Uterus (tissue), 4 donors: ENCODE data around the gene SH3BGRL2. TPM values are rescaled to one million over a fixed set of nuclear protein-coding genes. Genes with fewer than 3 reads are reported as not detected.

Source experiments
- DNase-seq, 2 donors: peaks; one replicate each; pipeline ENCODE4 v3.0.0-alpha.2; 2019 to 2020
- H3K27ac ChIP-seq, 2 donors: fragments of 200-600 bp; sonication (generic); 1 replicate in 1 of 2; 2 replicates in 1 of 2; pipeline ENCODE4 v1.5.1; 2016 to 2018
- H3K27me3 ChIP-seq, 2 donors: fragments of 200-600 bp; sonication (generic); one replicate each; pipeline ENCODE4 v1.5.1; 2018 to 2019; ENCODE audit warnings: control low read depth in 1 of 2
- H3K36me3 ChIP-seq, 2 donors: fragments of 200-600 bp; sonication (generic); one replicate each; pipeline ENCODE4 v1.5.1; 2019; ENCODE audit warnings: control low read depth in 1 of 2
- H3K4me1 ChIP-seq, 2 donors: fragments of 200-600 bp; sonication (generic); one replicate each; pipeline ENCODE4 v1.5.1; 2018 to 2019; ENCODE audit warnings: control low read depth in 1 of 2
- H3K4me3 ChIP-seq, 2 donors: fragments of 200-600 bp; sonication (generic); 1 replicate in 1 of 2; 2 replicates in 1 of 2; pipeline ENCODE4 v1.5.1; 2018 to 2019; ENCODE audit warnings: mild to moderate bottlenecking in 1 of 2
- H3K9me3 ChIP-seq, 2 donors: fragments of 200-600 bp; sonication (generic); one replicate each; pipeline ENCODE4 v1.5.1; 2019; ENCODE audit warnings: control low read depth in 1 of 2
- POLR2A ChIP-seq, 2 donors: fragments of 450-650 bp; IDR thresholded peaks; one replicate each; pipeline ENCODE4 v1.6.1; 2016; ENCODE audit warnings: antibody characterized with exemption in 2 of 2, mild to moderate bottlenecking in 1 of 2, moderate library complexity in 1 of 2
- intact Hi-C: fragments of 100-400 bp; cut with DNase I; formaldehyde crosslinking; loops from one replicate; pipeline ENCODE4 v1.15.1; 2023; ENCODE audit warnings: low total_unique reads
- total RNA-seq, 4 donors: library from RNA; depleted of rRNA in 3 of 4; stranded (reverse); fragments of >200 nt in 3 of 4; gene quantifications; one replicate each; pipeline versions ENCODE4 v1.1.0 to v1.2.4, GENCODE V29; 2014 to 2023
- TF ChIP-seq, protein P1 (sequence below), 4 experiments: fragments of 200-600 bp in 2 of 4; fragments of 450-650 bp in 2 of 4; sonication (generic) in 2 of 4; IDR thresholded peaks; one replicate each; pipeline ENCODE4 v1.5.1; 2016 to 2019; ENCODE audit warnings: antibody characterized with exemption in 4 of 4, mild to moderate bottlenecking in 2 of 4, moderate library complexity in 1 of 4
- donor health status: DM: yes; HTN: yes; CAD: no.

The SH3BGRL2 gene
- total RNA-seq, 4 donors from 2014 or later, result 24.6 to 53.2 (median 34.4) TPM

DNA sequence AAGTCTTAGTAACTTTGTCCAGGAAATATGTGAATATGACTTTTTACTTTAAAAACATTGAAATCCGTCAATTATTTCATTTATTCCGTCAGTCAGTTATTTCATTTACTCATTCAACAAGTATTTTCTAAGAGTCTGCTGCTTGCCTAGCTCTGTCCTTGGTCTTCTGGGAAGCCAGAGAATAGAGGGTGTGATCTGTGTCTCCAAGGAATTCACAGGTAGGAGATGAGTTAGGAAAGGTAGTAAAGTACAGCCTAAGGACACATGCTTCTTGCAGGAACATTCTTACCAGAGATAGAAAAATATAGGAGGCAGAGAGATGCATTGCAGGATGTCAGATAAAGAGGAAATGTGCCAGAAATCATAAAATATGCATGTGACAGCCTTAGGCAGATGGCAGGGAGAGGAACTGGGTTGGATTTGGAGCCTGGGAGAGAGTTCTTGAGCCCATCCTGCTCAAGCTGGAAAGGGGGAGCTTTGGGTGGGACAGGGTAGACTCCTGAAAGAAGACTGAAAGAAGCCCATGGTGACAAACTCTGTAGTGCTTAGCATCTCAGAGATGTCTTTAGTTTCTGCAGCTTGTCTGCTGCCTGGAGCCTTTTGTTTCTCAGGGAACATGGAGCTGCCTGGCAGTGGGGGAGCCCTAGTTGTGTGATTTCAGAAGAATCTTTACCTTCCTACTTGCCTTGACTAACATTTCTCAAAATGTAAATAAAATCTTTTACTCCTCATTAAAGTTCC is 3.5 kb downstream of the SH3BGRL2 start:
- intact Hi-C loops, result no loop called here
- H3K27ac ChIP-seq, result no peak overlapping the region
- no peak overlapping the region for H3K4me3 ChIP-seq
- no peak for TF ChIP-seq POLR2A (IDR thresholded peaks at IDR 0.05)
- TF ChIP-seq, protein P1, sequence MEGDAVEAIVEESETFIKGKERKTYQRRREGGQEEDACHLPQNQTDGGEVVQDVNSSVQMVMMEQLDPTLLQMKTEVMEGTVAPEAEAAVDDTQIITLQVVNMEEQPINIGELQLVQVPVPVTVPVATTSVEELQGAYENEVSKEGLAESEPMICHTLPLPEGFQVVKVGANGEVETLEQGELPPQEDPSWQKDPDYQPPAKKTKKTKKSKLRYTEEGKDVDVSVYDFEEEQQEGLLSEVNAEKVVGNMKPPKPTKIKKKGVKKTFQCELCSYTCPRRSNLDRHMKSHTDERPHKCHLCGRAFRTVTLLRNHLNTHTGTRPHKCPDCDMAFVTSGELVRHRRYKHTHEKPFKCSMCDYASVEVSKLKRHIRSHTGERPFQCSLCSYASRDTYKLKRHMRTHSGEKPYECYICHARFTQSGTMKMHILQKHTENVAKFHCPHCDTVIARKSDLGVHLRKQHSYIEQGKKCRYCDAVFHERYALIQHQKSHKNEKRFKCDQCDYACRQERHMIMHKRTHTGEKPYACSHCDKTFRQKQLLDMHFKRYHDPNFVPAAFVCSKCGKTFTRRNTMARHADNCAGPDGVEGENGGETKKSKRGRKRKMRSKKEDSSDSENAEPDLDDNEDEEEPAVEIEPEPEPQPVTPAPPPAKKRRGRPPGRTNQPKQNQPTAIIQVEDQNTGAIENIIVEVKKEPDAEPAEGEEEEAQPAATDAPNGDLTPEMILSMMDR (IDR thresholded peaks at IDR 0.05), result no peak
- H3K27me3 ChIP-seq, result no peaks in the 10 kb centered on the region
- H3K36me3 ChIP-seq, result no peaks in the 10 kb centered on the region
- no peak for DNase-seq
- H3K4me1 ChIP-seq, result no peaks in the 10 kb centered on the region
- no peaks in the 10 kb centered on the region for H3K9me3 ChIP-seq

DNA sequence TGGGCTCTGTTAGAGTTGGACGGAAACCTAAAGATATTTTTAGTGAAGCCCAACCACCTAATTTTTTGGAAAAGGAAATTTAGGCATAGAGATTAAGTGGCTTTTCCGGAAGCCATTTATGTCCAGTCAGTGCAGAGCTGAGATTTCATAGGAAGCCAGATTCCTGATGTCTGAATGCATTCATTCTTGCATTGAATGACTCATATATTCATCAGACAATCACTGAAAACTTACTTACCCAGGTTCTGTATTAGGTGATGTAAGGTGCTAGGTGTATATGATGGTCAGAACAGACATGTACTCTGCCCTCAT is 4.1 kb downstream of the SH3BGRL2 start:
- H3K27ac ChIP-seq, result no peak overlapping the region
- H3K4me1 ChIP-seq, result no peaks in the 10 kb centered on the region
- intact Hi-C loops, result no loop called here
- H3K36me3 ChIP-seq, result no peaks in the 10 kb centered on the region
- H3K27me3 ChIP-seq, result no peaks in the 10 kb centered on the region
- H3K4me3 ChIP-seq, result no peak overlapping the region
- DNase-seq, result no peak
- H3K9me3 ChIP-seq, result no peaks in the 10 kb centered on the region
- TF ChIP-seq, protein P1 (IDR thresholded peaks at IDR 0.05), result no peak
- no peak for TF ChIP-seq POLR2A (IDR thresholded peaks at IDR 0.05)

DNA sequence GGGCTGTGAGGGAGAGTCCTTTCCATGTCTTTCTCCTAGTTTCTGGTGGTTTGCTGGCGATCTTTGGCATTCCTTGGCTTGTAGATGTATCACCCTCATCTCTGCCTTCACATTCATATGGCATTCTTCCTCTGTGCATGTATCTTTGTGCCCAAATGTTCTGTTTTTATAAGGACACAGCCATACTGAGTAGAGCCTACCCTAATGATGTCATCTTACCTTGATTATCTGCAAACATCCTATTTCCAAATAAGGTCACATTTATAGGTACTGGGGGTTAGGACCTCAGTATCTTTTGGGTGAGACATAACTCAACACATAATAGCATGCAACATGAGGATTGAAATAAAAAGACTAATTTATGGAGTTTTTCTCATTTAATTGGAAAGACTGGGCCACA is 5.5 kb downstream of the SH3BGRL2 start:
- TF ChIP-seq, protein P1 (IDR thresholded peaks at IDR 0.05), result no peak
- TF ChIP-seq POLR2A (IDR thresholded peaks at IDR 0.05), result no peak
- Histone ChIP-seq H3K9me3 (no peaks in the 10 kb centered on the region), H3K27me3 (no peaks in the 10 kb centered on the region), H3K27ac (no peak overlapping the region), H3K4me3 (no peak overlapping the region), H3K36me3 (no peaks in the 10 kb centered on the region), H3K4me1 (no peaks in the 10 kb centered on the region)
- intact Hi-C loops, result no loop called here
- no peak for DNase-seq

DNA sequence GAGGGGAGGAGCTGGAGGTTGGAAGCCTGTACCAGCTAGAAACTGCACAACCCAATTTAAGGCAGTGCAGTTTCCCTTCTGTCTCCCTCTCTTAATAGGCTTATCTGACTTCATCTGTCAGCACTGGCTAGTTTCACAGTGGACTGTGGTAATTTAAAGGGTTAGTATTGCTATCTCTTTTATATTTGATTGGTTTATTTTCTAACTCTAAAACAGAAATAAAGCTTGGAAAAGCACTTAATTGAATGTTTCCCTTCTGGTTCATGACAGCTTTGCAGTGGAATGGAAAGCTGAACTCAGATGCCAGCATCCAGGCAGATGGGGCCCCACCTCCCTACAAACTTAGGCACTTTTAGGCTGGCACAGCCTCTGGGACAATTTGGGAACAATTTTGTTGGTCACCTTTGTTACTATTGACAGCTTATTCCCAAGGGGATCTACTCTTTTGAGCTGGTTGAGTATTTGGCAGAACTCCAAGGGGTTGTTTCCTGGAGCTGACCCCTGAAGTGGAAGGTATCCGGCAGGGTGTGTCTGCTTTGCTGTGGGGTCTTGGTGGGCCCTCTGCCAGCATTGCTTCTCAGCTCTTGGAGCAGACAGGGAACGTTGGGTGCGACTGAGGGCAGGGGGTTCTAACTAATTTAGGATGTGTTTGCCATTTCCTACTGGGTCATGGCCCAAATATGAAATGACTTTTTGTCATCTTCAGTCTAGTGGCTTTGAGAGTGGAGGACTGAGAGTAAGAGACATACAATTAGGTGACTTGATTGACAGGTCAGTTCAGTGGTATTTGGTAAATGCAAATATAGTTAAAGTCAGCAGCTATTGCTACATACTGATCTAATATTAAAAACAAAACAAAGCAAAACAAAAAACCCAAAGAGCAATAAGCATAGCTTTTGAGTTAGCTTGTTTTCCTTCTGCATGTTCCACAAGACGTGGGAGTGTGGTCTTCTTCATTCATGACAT is 9.3 kb downstream of the SH3BGRL2 start:
- no peak overlapping the region for H3K4me3 ChIP-seq
- no peaks in the 10 kb centered on the region for H3K4me1 ChIP-seq
- no peaks in the 10 kb centered on the region for H3K27me3 ChIP-seq
- DNase-seq, result peak in 1 of 2 donors; percentile 22
- H3K27ac ChIP-seq, result peak overlapping the region in 1 of 2 donors; percentile 17
- no peaks in the 10 kb centered on the region for H3K36me3 ChIP-seq
- H3K9me3 ChIP-seq, result no peaks in the 10 kb centered on the region
- TF ChIP-seq POLR2A (IDR thresholded peaks at IDR 0.05), result no peak
- intact Hi-C loops, result no loop called here

DNA sequence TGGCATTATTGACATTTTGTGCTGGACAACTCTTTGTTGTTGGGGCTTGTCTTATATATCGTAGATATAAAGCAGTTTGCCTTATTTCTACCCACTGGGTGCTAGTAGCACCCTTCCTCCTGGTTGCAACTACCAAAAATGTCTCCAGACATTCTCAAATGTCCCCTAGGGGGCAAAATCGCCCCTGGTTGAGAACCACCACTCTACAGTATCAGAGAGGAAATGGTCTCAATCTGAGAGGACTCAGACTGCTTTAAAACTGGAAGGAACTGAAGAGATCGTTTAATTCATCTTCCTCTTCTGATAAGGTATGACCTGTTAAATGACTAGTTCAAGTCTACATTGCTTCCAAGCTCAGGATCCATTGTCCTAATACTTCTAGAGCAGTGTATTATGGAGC is 14.9 kb downstream of the SH3BGRL2 start:
- intact Hi-C loops, result no loop called here
- H3K4me3 ChIP-seq, result no peak overlapping the region
- no peaks in the 10 kb centered on the region for H3K27me3 ChIP-seq
- peak overlapping the region in 1 of 2 donors; percentile 57 for H3K27ac ChIP-seq
- DNase-seq, result no peak
- H3K4me1 ChIP-seq, result peaks cover 0 to 8% of the 10 kb centered on the region in 2 donors
- TF ChIP-seq, protein P1 (IDR thresholded peaks at IDR 0.05), result no peak
- no peak for TF ChIP-seq POLR2A (IDR thresholded peaks at IDR 0.05)
- no peaks in the 10 kb centered on the region for H3K36me3 ChIP-seq
- H3K9me3 ChIP-seq, result no peaks in the 10 kb centered on the region
